ENCODE results near the gene PRR35.

Gene PRR35

GRCh38 chr16:582218-582613 is 22.0 kb downstream of the PRR35 start:
- DNase-seq, result no peak

- DNase-seq, result no peak
These were observed 22.6 kb downstream of the PRR35 start for GRCh38 chr16:582614-583331.

GRCh38 chr16:583470-583814 is 23.2 kb downstream of the PRR35 start:
- DNase-seq, result peak; percentile 83

GRCh38 chr16:583815-584591 is 23.8 kb downstream of the PRR35 start:
- peak; percentile 90 for DNase-seq

- DNase-seq, result peak; percentile 80
These were observed 25.2 kb downstream of the PRR35 start for GRCh38 chr16:585351-585750.

GRCh38 chr16:586047-586644 is 26.0 kb downstream of the PRR35 start:
- no peak for DNase-seq

- DNase-seq, result no peak
These were observed 26.7 kb downstream of the PRR35 start for GRCh38 chr16:586645-587590.

GRCh38 chr16:588639-588888 is 28.4 kb downstream of the PRR35 start:
- peak; percentile 74 for DNase-seq

- DNase-seq, result peak; percentile 94
These were observed 28.9 kb downstream of the PRR35 start for GRCh38 chr16:588889-589657.

GRCh38 chr16:589658-590187 is 29.5 kb downstream of the PRR35 start, which contains the start of gene RAB40C:
TSS of gene RAB40C (plus strand) at chr16:590066. CDS start at chr16:590292, 226 bp downstream.
- peak; percentile 98 for DNase-seq

GRCh38 chr16:590188-590814 is 30.1 kb downstream of the PRR35 start:
- peak; percentile 75 for DNase-seq

- no peak for DNase-seq
These were observed 30.6 kb downstream of the PRR35 start for GRCh38 chr16:590815-591200.

- no peak for DNase-seq
These were observed 31.0 kb downstream of the PRR35 start for GRCh38 chr16:591231-591630.

GRCh38 chr16:591892-592517 is 31.8 kb downstream of the PRR35 start:
- DNase-seq, result peak; percentile 58

GRCh38 chr16:592518-593306 is 32.5 kb downstream of the PRR35 start:
- peak; percentile 94 for DNase-seq

- peak; percentile 96 for DNase-seq
These were observed 33.2 kb downstream of the PRR35 start for GRCh38 chr16:593406-593805.

GRCh38 chr16:593807-594206 is 33.6 kb downstream of the PRR35 start:
- no peak for DNase-seq

- DNase-seq, result no peak
These were observed 34.9 kb downstream of the PRR35 start for GRCh38 chr16:595094-595528.

GRCh38 chr16:595942-596735 is 35.9 kb downstream of the PRR35 start:
- peak; percentile 73 for DNase-seq

All from DMS53 (cell line).